Raji (cell line): ENCODE data around the gene SYNE1.

ENCODE experiments used
- POLR2A ChIP-seq: IDR thresholded peaks from 2 replicates; pipeline ENCODE4 v1.6.1; 2011; ENCODE audit warnings: low read depth, low read length, control low read depth; ENCODE audit not compliant: insufficient read depth

SYNE1 gene

GRCh38 chr6:152173321-152173720, 463.8 kb downstream of the SYNE1 start:
- TF ChIP-seq POLR2A, result no peak

GRCh38 chr6:152170702-152171667, 466.2 kb downstream of the SYNE1 start:
- no peak for TF ChIP-seq POLR2A

DNA sequence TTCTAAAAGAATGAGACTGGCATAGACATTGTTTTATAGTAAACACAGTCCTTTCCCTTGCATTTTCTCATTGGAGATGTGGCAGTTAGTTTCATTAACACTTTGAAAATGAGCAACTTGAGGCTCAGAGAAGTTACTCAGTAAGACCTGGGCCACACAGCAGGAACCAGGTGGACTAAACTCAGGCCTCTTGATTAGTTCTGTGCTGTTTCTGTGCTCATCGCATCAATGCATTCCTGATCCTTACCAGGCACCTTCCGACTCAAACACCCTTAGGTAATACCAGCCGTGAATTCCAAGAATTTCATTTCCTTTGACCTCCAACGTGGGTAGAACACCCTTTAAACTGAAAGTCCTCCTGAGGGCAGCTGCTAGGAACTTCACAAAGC, 466.9 kb downstream of the SYNE1 start:
- no peak for TF ChIP-seq POLR2A

GRCh38 chr6:152167641-152168603, 469.2 kb downstream of the SYNE1 start:
- no peak for TF ChIP-seq POLR2A

DNA sequence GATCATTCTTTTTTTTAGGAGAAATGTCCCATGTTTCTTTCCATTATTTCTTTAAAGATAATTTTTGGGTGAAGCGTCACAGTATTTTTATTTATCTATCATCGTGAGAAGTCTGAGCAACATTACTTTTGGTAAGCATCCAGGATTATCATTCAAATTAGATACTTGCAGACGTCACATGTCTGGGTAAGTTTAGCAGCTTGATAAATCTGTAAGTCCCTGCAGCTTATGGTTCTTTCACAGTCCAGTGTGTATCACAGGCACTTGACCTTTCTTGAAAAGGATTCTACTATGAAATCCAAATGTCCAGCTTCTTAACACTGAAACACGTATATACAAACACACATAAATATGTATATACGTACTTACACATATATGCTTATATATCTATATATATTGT, 470.3 kb downstream of the SYNE1 start:
- TF ChIP-seq POLR2A, result no peak

- TF ChIP-seq POLR2A, result no peak
Observed at GRCh38 chr6:152166497-152166896, 470.7 kb downstream of the SYNE1 start.

- TF ChIP-seq POLR2A, result no peak
Observed at GRCh38 chr6:152164957-152165356, 472.2 kb downstream of the SYNE1 start.

DNA sequence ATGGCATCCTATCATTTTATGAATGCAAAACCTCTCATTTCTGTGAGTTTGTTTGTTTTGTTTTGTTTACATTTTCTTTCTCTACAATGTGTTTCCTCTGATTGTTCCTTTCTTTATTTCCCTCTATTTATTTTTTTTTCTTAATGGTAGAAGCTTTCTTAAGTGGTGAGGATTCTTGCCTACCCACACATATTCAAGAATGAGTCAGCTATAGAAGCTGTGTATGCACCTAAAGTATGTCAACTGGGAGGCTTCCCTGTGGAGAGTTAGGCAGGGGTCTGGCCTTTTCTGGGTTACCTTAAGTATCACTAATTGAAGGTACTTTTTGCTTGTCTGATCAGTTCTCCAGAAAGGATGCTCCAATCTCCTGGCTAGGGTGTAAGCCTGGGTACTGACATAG, 475.7 kb downstream of the SYNE1 start:
- no peak for TF ChIP-seq POLR2A

GRCh38 chr6:152160346-152160745, 476.8 kb downstream of the SYNE1 start:
- TF ChIP-seq POLR2A, result no peak

GRCh38 chr6:152155792-152156191, 481.4 kb downstream of the SYNE1 start:
- TF ChIP-seq POLR2A, result no peak

DNA sequence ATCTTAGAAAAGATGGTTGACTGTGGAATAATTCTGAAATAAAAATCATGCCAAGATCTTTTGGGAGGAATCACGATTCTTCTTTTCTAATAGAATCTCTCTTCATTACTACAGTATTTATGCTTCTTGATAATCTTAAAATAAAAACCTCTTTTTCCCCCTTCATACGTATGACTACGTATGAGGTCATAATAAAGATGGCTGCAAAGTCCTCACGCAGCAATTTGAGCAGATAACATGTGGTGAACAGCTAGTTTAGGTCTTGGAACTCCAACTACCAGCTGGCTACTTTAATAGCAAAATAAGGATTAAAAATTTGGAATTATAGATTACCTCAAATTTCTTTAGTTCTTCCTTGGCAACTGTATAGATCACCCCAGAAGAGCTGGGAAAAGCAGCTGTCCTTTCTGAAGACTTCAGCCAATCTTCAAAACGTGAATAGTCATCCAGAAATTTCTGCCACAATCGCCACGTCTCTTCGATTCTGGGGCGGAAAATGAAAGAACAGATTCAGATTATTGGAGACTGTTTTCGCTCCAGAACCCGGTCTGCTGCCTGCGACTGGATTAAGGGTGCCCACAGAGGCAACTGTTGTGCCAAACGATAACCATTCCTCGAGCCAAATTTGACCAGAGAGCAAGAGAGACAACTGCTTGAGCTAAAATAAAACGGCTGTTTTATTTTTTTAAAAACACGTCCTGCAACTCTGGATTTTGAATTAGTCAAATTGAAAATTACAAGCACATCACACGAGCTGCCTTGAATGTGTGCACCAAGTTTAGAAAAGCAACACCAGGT, 482.4 kb downstream of the SYNE1 start:
- no peak for TF ChIP-seq POLR2A

- TF ChIP-seq POLR2A, result no peak
Observed at GRCh38 chr6:152151920-152152319, 485.2 kb downstream of the SYNE1 start.

GRCh38 chr6:152150196-152150595, 487.0 kb downstream of the SYNE1 start:
- TF ChIP-seq POLR2A, result no peak

DNA sequence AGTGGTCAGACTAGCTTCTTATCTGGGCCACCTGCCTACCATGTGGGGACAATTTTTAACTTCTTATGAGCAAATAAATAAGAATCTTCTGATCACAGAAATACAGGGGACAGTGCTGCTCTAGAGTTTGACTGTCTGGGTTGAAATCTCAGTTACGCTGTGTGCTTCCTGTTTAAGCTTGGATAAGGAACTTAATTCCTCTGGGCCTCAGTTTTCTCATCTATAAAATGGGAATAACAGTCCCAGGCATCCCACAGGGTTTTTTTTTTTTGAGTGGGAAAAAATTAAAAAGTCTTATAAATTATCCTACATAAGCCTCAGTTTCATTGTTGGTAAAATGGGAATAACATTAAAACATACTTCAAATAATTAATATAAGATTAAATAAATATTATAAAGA, 488.8 kb downstream of the SYNE1 start:
- TF ChIP-seq POLR2A, result no peak

DNA sequence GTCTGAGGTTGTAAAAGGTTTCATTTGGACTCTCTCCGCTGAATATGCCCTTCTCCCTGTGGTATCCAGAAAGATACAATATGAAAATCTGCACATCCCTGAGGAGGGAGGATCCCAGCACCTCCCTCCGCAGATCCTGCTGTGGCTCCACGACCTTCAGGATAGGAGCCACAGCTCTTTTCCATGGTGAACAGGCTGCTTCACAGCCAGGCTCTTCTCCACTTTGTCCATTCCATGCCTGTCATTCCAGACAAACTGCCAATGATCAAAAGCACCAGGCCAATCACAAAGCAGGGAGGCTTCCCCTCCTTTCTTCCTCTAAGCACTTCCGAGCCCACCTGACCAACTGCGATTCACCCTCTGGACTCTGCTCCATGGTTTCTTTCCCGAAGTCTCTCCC, 489.9 kb downstream of the SYNE1 start:
- TF ChIP-seq POLR2A, result no peak

DNA sequence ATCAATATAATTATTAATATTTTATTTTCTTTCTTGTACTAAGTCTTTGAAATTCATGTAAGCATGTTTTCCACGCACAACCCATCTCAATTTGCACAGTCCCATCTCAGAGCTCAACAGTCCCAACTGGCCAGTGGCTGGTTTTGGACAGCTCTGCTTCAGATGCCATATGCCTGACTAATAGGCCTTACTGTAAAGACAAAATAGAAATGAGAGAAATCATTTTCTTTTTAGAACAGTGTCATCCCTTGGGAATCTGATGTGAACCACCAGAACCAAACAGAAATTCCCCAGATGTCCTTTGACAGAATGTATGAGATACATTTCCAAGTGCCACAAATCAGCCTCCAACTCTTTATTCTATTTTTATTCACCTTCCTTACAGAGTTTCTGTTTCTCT, 490.8 kb downstream of the SYNE1 start:
- no peak for TF ChIP-seq POLR2A

DNA sequence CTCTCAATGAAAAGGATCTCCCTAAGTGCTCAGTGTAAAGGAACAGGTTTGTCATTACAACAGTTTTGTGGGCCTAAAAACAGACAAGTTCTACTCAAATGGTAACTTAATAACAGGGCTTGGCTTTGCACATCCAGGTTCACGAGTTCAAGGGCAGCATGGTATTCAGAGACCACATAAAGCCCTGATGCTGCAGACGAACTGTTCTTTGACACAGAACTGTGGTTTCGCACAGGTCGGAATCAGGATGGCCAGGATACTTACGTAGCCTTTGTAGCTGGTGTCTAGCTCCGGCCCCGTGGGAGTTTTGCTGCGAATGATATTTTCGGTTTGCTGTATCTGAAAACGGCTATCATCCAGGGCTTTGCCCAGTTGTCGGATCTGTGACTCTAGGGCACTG, 493.8 kb downstream of the SYNE1 start:
- TF ChIP-seq POLR2A, result no peak
